ENCODE results near the gene XYLT1.

Gene XYLT1

GRCh38 chr16:17276010-17276530 is 194.7 kb downstream of the XYLT1 start:
- TF ChIP-seq KLF7 (tag by site-specific recombination; IDR thresholded peaks at IDR 0.05; ENCODE audit: borderline replicate concordance) (no peak), ZBTB26 (tag by site-specific recombination; optimal IDR thresholded peaks at IDR 0.05) (no peak), ELK4 (IDR thresholded peaks at IDR 0.05; ENCODE audit: borderline replicate concordance, low read depth, low read length) (no peak), ZNF157 (tag by site-specific recombination; IDR thresholded peaks at IDR 0.05) (no peak), ZBTB17 (tag by site-specific recombination; IDR thresholded peaks at IDR 0.05) (no peak), TCF7L2 (IDR thresholded peaks at IDR 0.05; ENCODE audit: borderline replicate concordance, low read depth, low read length) (no peak), SP3 (tag by site-specific recombination; IDR thresholded peaks at IDR 0.05) (no peak), ZNF433 (tag by site-specific recombination; IDR thresholded peaks at IDR 0.05; ENCODE audit: low read depth) (no peak), ZNF549 (tag by site-specific recombination; IDR thresholded peaks at IDR 0.05) (no peak), EGR2 (tag by site-specific recombination; IDR thresholded peaks at IDR 0.05; ENCODE audit: low read depth) (no peak), ZNF596 (tag by site-specific recombination; IDR thresholded peaks at IDR 0.05) (no peak), ZNF24 (tag by site-specific recombination; IDR thresholded peaks at IDR 0.05) (no peak)
- H3K4me1 ChIP-seq (ENCODE audit: control insufficient read depth, insufficient read depth, low read length) = no peaks in the 10 kb centered on the region
- ChIA-PET CTCF (interaction anchor here (0.7 kb wide), 1 partner anchor 296 kb away, joined by 3 read pairs; no protein-coding TSS in a partner anchor), POLR2A (no interaction called here)
- H3K9me3 ChIP-seq (ENCODE audit: control insufficient read depth, insufficient read depth, low read depth, low read length) = no peaks in the 10 kb centered on the region
- H3K4me3 ChIP-seq (ENCODE audit: low read depth, low read length) = no peak overlapping the region
- no peaks in the 10 kb centered on the region for H3K36me3 ChIP-seq (ENCODE audit: control insufficient read depth in 2 of 2, insufficient read depth in 1 of 2, low read length in 2 of 2)
- H3K27ac ChIP-seq (ENCODE audit: extremely low read depth, low read depth, low read length) = no peak overlapping the region

GRCh38 chr16:17275076-17276009 is 195.4 kb downstream of the XYLT1 start:
- CTCF ChIA-PET = interaction anchor here (0.7 kb wide), 1 partner anchor 297 kb away, joined by 3 read pairs; no protein-coding TSS in a partner anchor
- H3K4me3 ChIP-seq (ENCODE audit: low read depth, low read length) = no peak overlapping the region
- no peaks in the 10 kb centered on the region for H3K9me3 ChIP-seq (ENCODE audit: control insufficient read depth, insufficient read depth, low read depth, low read length)
- TF ChIP-seq ZIC2 (tag by site-specific recombination; IDR thresholded peaks at IDR 0.05) = no peak
- TF ChIP-seq ZNF302 (tag by site-specific recombination; IDR thresholded peaks at IDR 0.05; ENCODE audit: low read depth) = no peak
- no peak for TF ChIP-seq GLIS2 (tag by site-specific recombination; IDR thresholded peaks at IDR 0.05)
- no peak overlapping the region for H3K27ac ChIP-seq (ENCODE audit: extremely low read depth, low read depth, low read length)
- H3K4me1 ChIP-seq (ENCODE audit: control insufficient read depth, insufficient read depth, low read length) = no peaks in the 10 kb centered on the region
- H3K36me3 ChIP-seq (ENCODE audit: control insufficient read depth in 2 of 2, insufficient read depth in 1 of 2, low read length in 2 of 2) = no peaks in the 10 kb centered on the region
- POLR2A ChIA-PET = no interaction called here

GRCh38 chr16:17273142-17273561 is 197.6 kb downstream of the XYLT1 start:
- ChIA-PET POLR2A (no interaction called here), CTCF (no interaction called here)
- no peak for TF ChIP-seq REPIN1 (tag by site-specific recombination; IDR thresholded peaks at IDR 0.05; ENCODE audit: low read depth)
- no peak for TF ChIP-seq ZNF146 (tag by site-specific recombination; IDR thresholded peaks at IDR 0.05)
- TF ChIP-seq ZNF140 (tag by site-specific recombination; IDR thresholded peaks at IDR 0.05) = no peak
- no peak for TF ChIP-seq ZNF423 (tag by site-specific recombination; IDR thresholded peaks at IDR 0.05)
- TF ChIP-seq ZNF670 (tag by site-specific recombination; IDR thresholded peaks at IDR 0.05; ENCODE audit: low read depth) = no peak
- no peak for TF ChIP-seq MYNN (tag by site-specific recombination; IDR thresholded peaks at IDR 0.05; ENCODE audit: borderline replicate concordance)
- TF ChIP-seq ZNF560 (tag by site-specific recombination; IDR thresholded peaks at IDR 0.05; ENCODE audit: borderline replicate concordance) = no peak
- TF ChIP-seq SP7 (tag by site-specific recombination; IDR thresholded peaks at IDR 0.05) = no peak
- TF ChIP-seq ZEB2 (tag by site-specific recombination; IDR thresholded peaks at IDR 0.05) = no peak
- TF ChIP-seq ELK4 (IDR thresholded peaks at IDR 0.05; ENCODE audit: borderline replicate concordance, low read depth, low read length) = no peak

More at GRCh38 chr16:17273142-17273561, 197.6 kb downstream of the XYLT1 start:
- no peak overlapping the region for H3K27ac ChIP-seq (ENCODE audit: extremely low read depth, low read depth, low read length)
- no peaks in the 10 kb centered on the region for H3K9me3 ChIP-seq (ENCODE audit: control insufficient read depth, insufficient read depth, low read depth, low read length)
- H3K4me3 ChIP-seq (ENCODE audit: low read depth, low read length) = no peak overlapping the region
- no peaks in the 10 kb centered on the region for H3K36me3 ChIP-seq (ENCODE audit: control insufficient read depth in 2 of 2, insufficient read depth in 1 of 2, low read length in 2 of 2)
- H3K4me1 ChIP-seq (ENCODE audit: control insufficient read depth, insufficient read depth, low read length) = no peaks in the 10 kb centered on the region

All from HEK293 (cell line).